ENCODE measurements around the gene UFSP2.

The UFSP2 gene

DNA sequence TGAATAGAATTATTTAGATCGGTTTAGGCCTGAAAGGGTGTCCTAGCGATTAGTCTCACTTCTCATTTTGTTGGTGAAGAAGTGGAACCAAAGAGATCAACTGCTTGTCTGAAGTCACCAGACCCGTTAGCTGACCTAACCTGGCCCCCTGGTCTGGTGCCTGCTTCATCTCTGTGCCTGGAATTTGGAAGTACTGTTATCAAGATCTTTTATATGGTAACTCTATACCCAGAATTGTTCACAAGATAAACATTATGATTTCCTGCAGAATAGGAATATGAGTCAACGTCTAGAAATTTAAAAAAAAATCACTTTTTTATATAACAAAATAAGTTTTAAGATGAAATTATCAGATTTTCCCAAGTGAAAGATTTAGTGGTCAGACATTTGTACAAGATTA lies 67.2 kb downstream of the UFSP2 start:
- H3K9me3 ChIP-seq (ENCODE audit: control insufficient read depth in 1 of 2, low read length in 2 of 2), result no peaks in the 10 kb centered on the region
- H3K4me3 ChIP-seq (ENCODE audit: low read depth in 1 of 2, low read length in 2 of 2), result no peak overlapping the region
- peaks cover 0 to 6% of the 10 kb centered on the region in 2 donors for H3K36me3 ChIP-seq (ENCODE audit: control insufficient read depth in 1 of 2, insufficient read depth in 2 of 2, low read length in 2 of 2)
- no peak overlapping the region for H3K9ac ChIP-seq (ENCODE audit: low read depth in 1 of 2, low read length in 2 of 2)
- no peaks in the 10 kb centered on the region for H3K4me1 ChIP-seq (ENCODE audit: control insufficient read depth in 1 of 2, insufficient read depth in 2 of 2, low read length in 2 of 2)
- no peaks in the 10 kb centered on the region for H3K27me3 ChIP-seq (ENCODE audit: control insufficient read depth in 1 of 2, insufficient read depth in 2 of 2, low read length in 2 of 2)
- no peak overlapping the region for H3K27ac ChIP-seq (ENCODE audit: low read depth, low read length)

DNA sequence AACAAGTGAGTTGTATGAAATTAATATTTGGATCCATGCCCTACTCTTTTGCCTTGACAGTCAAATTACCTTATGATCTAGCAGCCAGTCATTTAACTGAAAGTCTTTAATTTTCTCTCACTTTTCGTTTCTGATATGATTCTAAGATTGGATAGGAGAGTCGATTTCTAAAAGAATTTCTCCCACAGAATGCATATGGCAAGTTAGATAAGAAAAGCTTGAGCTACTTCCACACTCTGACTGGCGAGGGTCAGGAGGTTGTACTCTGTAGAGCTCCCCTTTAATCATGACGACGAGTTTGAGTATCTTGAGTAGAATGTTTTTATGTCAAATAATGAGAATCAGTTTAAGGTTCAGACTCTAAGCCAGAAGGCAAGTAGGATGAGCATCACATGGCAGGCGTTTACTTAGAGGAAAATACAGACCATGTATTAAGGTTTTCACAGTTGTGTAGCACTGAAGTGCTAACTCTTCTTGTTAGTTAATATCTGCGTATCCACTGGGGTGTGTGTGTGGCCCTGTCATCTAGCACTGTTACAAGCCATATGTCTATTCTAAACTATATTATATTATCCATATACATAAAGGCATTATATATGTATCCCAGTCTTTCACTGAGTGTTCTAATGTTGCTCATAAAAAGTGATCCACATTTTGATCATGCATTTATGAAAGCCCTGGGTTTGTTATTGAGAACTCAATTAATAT lies 67.9 kb downstream of the UFSP2 start:
- Histone ChIP-seq H3K4me3 (ENCODE audit: low read depth in 1 of 2, low read length in 2 of 2) (no peak overlapping the region), H3K27me3 (ENCODE audit: control insufficient read depth in 1 of 2, insufficient read depth in 2 of 2, low read length in 2 of 2) (no peaks in the 10 kb centered on the region), H3K9me3 (ENCODE audit: control insufficient read depth in 1 of 2, low read length in 2 of 2) (no peaks in the 10 kb centered on the region), H3K4me1 (ENCODE audit: control insufficient read depth in 1 of 2, insufficient read depth in 2 of 2, low read length in 2 of 2) (no peaks in the 10 kb centered on the region), H3K36me3 (ENCODE audit: control insufficient read depth in 1 of 2, insufficient read depth in 2 of 2, low read length in 2 of 2) (peaks cover 0 to 6% of the 10 kb centered on the region in 2 donors), H3K9ac (ENCODE audit: low read depth in 1 of 2, low read length in 2 of 2) (no peak overlapping the region), H3K27ac (ENCODE audit: low read depth, low read length) (no peak overlapping the region)

GRCh38 chr4:185357211-185357610 lies 68.6 kb downstream of the UFSP2 start:
- H3K27ac ChIP-seq (ENCODE audit: low read depth, low read length), result no peak overlapping the region
- H3K36me3 ChIP-seq (ENCODE audit: control insufficient read depth in 1 of 2, insufficient read depth in 2 of 2, low read length in 2 of 2), result peaks cover 0 to 6% of the 10 kb centered on the region in 2 donors
- no peak overlapping the region for H3K4me3 ChIP-seq (ENCODE audit: low read depth in 1 of 2, low read length in 2 of 2)

DNA sequence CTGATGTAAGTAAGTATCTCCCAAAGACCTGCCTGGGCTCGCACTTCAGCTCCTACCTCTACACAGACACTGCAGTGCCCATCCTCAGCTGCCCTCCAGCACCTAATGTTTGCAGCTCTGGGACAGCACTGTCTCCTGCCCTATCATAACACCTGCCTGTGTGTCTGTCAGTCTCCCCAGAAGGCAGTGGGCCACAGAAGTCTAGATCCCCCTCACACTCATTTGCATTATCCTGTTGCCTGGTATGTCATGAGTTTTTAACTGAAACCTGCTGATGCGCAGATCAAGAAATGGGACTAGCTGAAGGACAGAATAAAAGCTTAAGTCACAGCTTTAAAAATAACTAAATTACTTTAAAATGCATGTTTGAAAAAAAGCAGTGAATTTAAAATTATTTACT lies 73.0 kb downstream of the UFSP2 start:
- Histone ChIP-seq H3K27ac (ENCODE audit: low read depth, low read length) (no peak overlapping the region), H3K4me3 (ENCODE audit: low read depth in 1 of 2, low read length in 2 of 2) (no peak overlapping the region), H3K36me3 (ENCODE audit: control insufficient read depth in 1 of 2, insufficient read depth in 2 of 2, low read length in 2 of 2) (peaks cover 6 to 9% of the 10 kb centered on the region in 2 donors)

More at GRCh38 chr4:185357211-185357610, 68.6 kb downstream of the UFSP2 start:
- Histone ChIP-seq H3K9ac (ENCODE audit: low read depth in 1 of 2, low read length in 2 of 2) (no peak overlapping the region), H3K4me1 (ENCODE audit: control insufficient read depth in 1 of 2, insufficient read depth in 2 of 2, low read length in 2 of 2) (no peaks in the 10 kb centered on the region), H3K27me3 (ENCODE audit: control insufficient read depth in 1 of 2, insufficient read depth in 2 of 2, low read length in 2 of 2) (no peaks in the 10 kb centered on the region), H3K9me3 (ENCODE audit: control insufficient read depth in 1 of 2, low read length in 2 of 2) (no peaks in the 10 kb centered on the region)

GRCh38 chr4:185352202-185352601 lies 73.6 kb downstream of the UFSP2 start:
- no peak overlapping the region for H3K27ac ChIP-seq (ENCODE audit: low read depth, low read length)
- H3K9me3 ChIP-seq (ENCODE audit: control insufficient read depth in 1 of 2, low read length in 2 of 2), result no peaks in the 10 kb centered on the region
- no peaks in the 10 kb centered on the region for H3K4me1 ChIP-seq (ENCODE audit: control insufficient read depth in 1 of 2, insufficient read depth in 2 of 2, low read length in 2 of 2)
- H3K9ac ChIP-seq (ENCODE audit: low read depth in 1 of 2, low read length in 2 of 2), result no peak overlapping the region
- H3K27me3 ChIP-seq (ENCODE audit: control insufficient read depth in 1 of 2, insufficient read depth in 2 of 2, low read length in 2 of 2), result no peaks in the 10 kb centered on the region
- H3K36me3 ChIP-seq (ENCODE audit: control insufficient read depth in 1 of 2, insufficient read depth in 2 of 2, low read length in 2 of 2), result peaks cover 6 to 9% of the 10 kb centered on the region in 2 donors
- H3K4me3 ChIP-seq (ENCODE audit: low read depth in 1 of 2, low read length in 2 of 2), result no peak overlapping the region

More for the DNA sequence above, 73.0 kb downstream of the UFSP2 start:
- H3K9me3 ChIP-seq (ENCODE audit: control insufficient read depth in 1 of 2, low read length in 2 of 2), result no peaks in the 10 kb centered on the region
- no peak overlapping the region for H3K9ac ChIP-seq (ENCODE audit: low read depth in 1 of 2, low read length in 2 of 2)
- no peaks in the 10 kb centered on the region for H3K4me1 ChIP-seq (ENCODE audit: control insufficient read depth in 1 of 2, insufficient read depth in 2 of 2, low read length in 2 of 2)
- no peaks in the 10 kb centered on the region for H3K27me3 ChIP-seq (ENCODE audit: control insufficient read depth in 1 of 2, insufficient read depth in 2 of 2, low read length in 2 of 2)

DNA sequence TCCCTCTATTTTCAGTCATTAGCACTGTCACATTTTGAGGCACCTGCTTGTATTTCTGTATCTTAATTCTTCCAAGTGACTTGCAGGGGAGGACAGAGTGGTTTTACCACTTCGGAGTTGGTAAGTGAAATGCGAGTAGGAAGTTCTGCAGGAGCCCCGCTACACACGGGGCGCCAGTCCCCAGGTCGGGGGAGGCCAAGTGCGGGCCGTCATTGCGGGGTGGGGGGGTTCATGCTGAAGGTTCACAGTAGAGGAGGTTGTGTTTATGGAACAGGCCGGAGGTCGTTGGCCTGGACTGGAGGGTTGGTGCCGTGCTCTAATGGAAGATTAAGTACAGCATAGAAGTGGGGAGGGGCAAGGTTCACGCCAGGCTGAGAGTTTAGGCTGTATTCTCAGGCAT lies 74.1 kb downstream of the UFSP2 start:
- no peaks in the 10 kb centered on the region for H3K27me3 ChIP-seq (ENCODE audit: control insufficient read depth in 1 of 2, insufficient read depth in 2 of 2, low read length in 2 of 2)
- H3K9me3 ChIP-seq (ENCODE audit: control insufficient read depth in 1 of 2, low read length in 2 of 2), result no peaks in the 10 kb centered on the region
- H3K9ac ChIP-seq (ENCODE audit: low read depth in 1 of 2, low read length in 2 of 2), result no peak overlapping the region
- H3K36me3 ChIP-seq (ENCODE audit: control insufficient read depth in 1 of 2, insufficient read depth in 2 of 2, low read length in 2 of 2), result peaks cover 6 to 14% of the 10 kb centered on the region in 2 donors
- no peak overlapping the region for H3K27ac ChIP-seq (ENCODE audit: low read depth, low read length)
- no peak overlapping the region for H3K4me3 ChIP-seq (ENCODE audit: low read depth in 1 of 2, low read length in 2 of 2)
- no peaks in the 10 kb centered on the region for H3K4me1 ChIP-seq (ENCODE audit: control insufficient read depth in 1 of 2, insufficient read depth in 2 of 2, low read length in 2 of 2)

Measured in duodenal mucosa (tissue), 2 donors.